K562 (cell line): Measurements from ENCODE around the gene RASD1. TPM values are rescaled to one million over a fixed set of nuclear protein-coding genes. Genes with fewer than 3 reads are reported as not detected.

Source experiments
- ATAC-seq: fragments of 200-7000 bp; cut with Tn5 transposase; 3 replicates; pipeline ENCODE4 v1.9.1; 2020; ENCODE audit warnings: moderate library complexity
- BruUV-seq: library from RNA; stranded (reverse); fragments of 400-500 nt; replicated peaks from 2 replicates; lab custom pipeline; 2021; lab: Mats Ljungman, UMichigan
- CTCF ChIA-PET: fragments of 300-600 bp; formaldehyde crosslinking; extraction: SDS; loops from one replicate; lab custom pipeline; 2021; ENCODE audit warnings: low intra/inter-chr PET ratio; lab: Yijun Ruan, JAX
- POLR2A ChIA-PET: fragments of 300-600, 350-650 bp; sonication (Branson Sonifier 250); formaldehyde crosslinking; extraction: SDS; loops from one replicate; lab custom pipeline; 2021; ENCODE audit warnings: antibody characterized with exemption, inconsistent platforms; lab: Yijun Ruan, JAX
- DNase-seq, 4 experiments: peaks; one replicate each; pipeline versions ENCODE4 v3.0.0 to v3.0.0-alpha.2; 2011 to 2018; ENCODE audit warnings: low spot score in 3 of 4, mixed read lengths in 3 of 4; ENCODE audit errors: extremely low read depth in 1 of 4
- FAIRE-seq: peaks from 2 replicates; lab custom pipeline; 2011; peaks lifted over from hg19 to GRCh38; lab: Jason Lieb, UNC
- H2AFZ ChIP-seq: 2 replicates; pipeline ENCODE4 v1.6.0; 2011; ENCODE audit warnings: low read depth, low read length, control low read depth, inconsistent platforms
- H3K27ac ChIP-seq: fragments of 200-600 bp; 3 replicates; pipeline ENCODE4 v1.8.0; 2011; ENCODE audit warnings: low read depth, mild to moderate bottlenecking, control low read depth, inconsistent platforms, low read length, moderate library complexity, mixed read lengths; ENCODE audit errors: extremely low read depth
- H3K27me3 ChIP-seq, 2 experiments: fragments of 300-600 bp in 1 of 2; 2 replicates in 1 of 2; 3 replicates in 1 of 2; pipeline versions ENCODE4 v1.6.0 to v1.8.0; 2011; ENCODE audit warnings: inconsistent platforms in 2 of 2, low read length in 2 of 2, mild to moderate bottlenecking in 1 of 2, mixed read lengths in 1 of 2, moderate library complexity in 1 of 2; ENCODE audit not compliant: control insufficient read depth in 2 of 2, insufficient read depth in 2 of 2
- H3K36me3 ChIP-seq: fragments of 300-600 bp; 3 replicates; pipeline ENCODE4 v1.8.0; 2011; ENCODE audit warnings: mild to moderate bottlenecking, low read length, inconsistent platforms; ENCODE audit not compliant: control insufficient read depth, insufficient read depth
- H3K4me1 ChIP-seq, 2 experiments: fragments of 200-600 bp in 1 of 2; replicated peaks in 1 of 2; 2 replicates in 1 of 2; 3 replicates in 1 of 2; pipeline versions ENCODE4 v1.5.1 to v1.8.0; 2011; ENCODE audit warnings: inconsistent platforms in 2 of 2, low read length in 2 of 2, mild to moderate bottlenecking in 1 of 2, mixed read lengths in 1 of 2, moderate library complexity in 1 of 2; ENCODE audit not compliant: control insufficient read depth in 2 of 2, insufficient read depth in 2 of 2
- H3K4me2 ChIP-seq: 2 replicates; pipeline ENCODE4 v1.6.1; 2011; ENCODE audit warnings: low read length, control low read depth, inconsistent platforms, mixed read lengths; ENCODE audit not compliant: insufficient read depth
- H3K4me3 ChIP-seq: fragments of 200-600 bp; sonication (generic), shearing (Covaris generic); 2 replicates; pipeline ENCODE4 v1.5.1; 2016; ENCODE audit warnings: control low read depth, inconsistent platforms
- H3K79me2 ChIP-seq: fragments of 200-600 bp; 3 replicates; pipeline ENCODE4 v1.8.0; 2011; ENCODE audit warnings: low read length, inconsistent platforms; ENCODE audit not compliant: control insufficient read depth, insufficient read depth
- H3K9ac ChIP-seq, 2 experiments: 2 replicates each; pipeline versions ENCODE4 v1.6.0 to v1.6.1; 2011; ENCODE audit warnings: low read depth in 2 of 2, low read length in 2 of 2, control low read depth in 1 of 2, inconsistent platforms in 1 of 2, mild to moderate bottlenecking in 1 of 2, mixed read lengths in 1 of 2; ENCODE audit not compliant: insufficient read depth in 1 of 2
- H3K9me1 ChIP-seq: one replicate; pipeline ENCODE4 v1.6.0; 2011; ENCODE audit warnings: inconsistent platforms, mild to moderate bottlenecking, low read length, moderate library complexity; ENCODE audit not compliant: control insufficient read depth, insufficient read depth
- H3K9me3 ChIP-seq: replicated peaks from 2 replicates; pipeline ENCODE4 v1.5.1; 2011; ENCODE audit warnings: low read depth, low read length, inconsistent platforms; ENCODE audit not compliant: control insufficient read depth, insufficient read depth
- H4K20me1 ChIP-seq: replicated peaks from 2 replicates; pipeline ENCODE4 v1.6.1; 2011; ENCODE audit warnings: low read length, inconsistent platforms, mixed read lengths; ENCODE audit not compliant: control insufficient read depth, insufficient read depth
- BCL6 ChIP-seq: fragments of 250-450 bp; sonication (Bioruptor Pico); IDR thresholded peaks from 2 replicates; pipeline ENCODE4 v1.4.0; 2020
- E2F3 ChIP-seq: fragments of 250-450 bp; sonication (Bioruptor Pico); IDR thresholded peaks from 2 replicates; pipeline ENCODE4 v1.4.0; 2020; ENCODE audit warnings: mild to moderate bottlenecking
- GTF2F1 ChIP-seq: IDR thresholded peaks from 2 replicates; pipeline ENCODE4 v1.6.1; 2011; ENCODE audit warnings: low read depth, low read length, improper control_type of control experiment
- LARP7 ChIP-seq: fragments of 450-650 bp; IDR thresholded peaks from 2 replicates; pipeline ENCODE4 v1.6.1; 2016
- LEF1 ChIP-seq: fragments of 450-650 bp; IDR thresholded peaks from 2 replicates; pipeline ENCODE4 v1.6.1; 2016; ENCODE audit warnings: mild to moderate bottlenecking
- MCM3 ChIP-seq: fragments of 450-650 bp; IDR thresholded peaks from 2 replicates; pipeline ENCODE4 v1.6.1; 2016
- MTA2 ChIP-seq: fragments of 450-650 bp; IDR thresholded peaks from 2 replicates; pipeline ENCODE4 v1.6.1; 2016; ENCODE audit warnings: low read depth
- PHF21A ChIP-seq: fragments of 450-650 bp; IDR thresholded peaks from 2 replicates; pipeline ENCODE4 v1.6.1; 2017; ENCODE audit warnings: low read depth, borderline replicate concordance
- POLR2A ChIP-seq: fragments of 450-650 bp; conservative IDR thresholded peaks from 2 replicates; pipeline ENCODE4 v1.6.1; 2016
- RBBP5 ChIP-seq: fragments of 200-600 bp; sonication (generic); IDR thresholded peaks from 2 replicates; pipeline ENCODE4 v1.6.1; 2012; ENCODE audit warnings: borderline replicate concordance, mild to moderate bottlenecking, low read length, control low read depth, inconsistent platforms; ENCODE audit not compliant: insufficient read depth, poor library complexity, severe bottlenecking
- SIN3A ChIP-seq, 2 experiments: fragments of 150-350 bp in 1 of 2; IDR thresholded peaks; 2 replicates each; pipeline ENCODE4 v1.6.1; 2011 to 2016; ENCODE audit warnings: borderline replicate concordance in 2 of 2, low read depth in 2 of 2, low read length in 2 of 2, mild to moderate bottlenecking in 2 of 2, moderate library complexity in 2 of 2; ENCODE audit not compliant: control insufficient read depth in 1 of 2
- TAF9B ChIP-seq: fragments of 450-650 bp; IDR thresholded peaks from 2 replicates; pipeline ENCODE4 v1.6.1; 2018; ENCODE audit warnings: mild to moderate bottlenecking; ENCODE audit not compliant: partially characterized antibody
- ZBTB8A ChIP-seq: fragments of 450-650 bp; IDR thresholded peaks from 2 replicates; pipeline ENCODE4 v1.6.1; 2018; ENCODE audit warnings: mild to moderate bottlenecking, moderate library complexity; ENCODE audit not compliant: partially characterized antibody
- ZNF316 ChIP-seq: fragments of 450-650 bp; IDR thresholded peaks from 2 replicates; pipeline ENCODE4 v1.6.1; 2016
- WGBS: fragments of 100-300 bp; shearing (Covaris generic); methylation state at CpG from one replicate; pipeline ENCODE4 v1.1.6; 2016; ENCODE audit warnings: low coverage, mixed read lengths; ENCODE audit not compliant: insufficient coverage; ENCODE audit errors: missing lambda C conversion rate; 5-methylcytosine and 5-hydroxymethylcytosine counted together
- in situ Hi-C: fragments of 300-500 bp; cut with MboI; formaldehyde crosslinking; loops from 4 replicates; pipeline ENCODE4 v1.15.0; 2018; ENCODE audit warnings: inconsistent platforms, mixed read lengths
- intact Hi-C: fragments of 100-400 bp; cut with micrococcal nuclease; formaldehyde crosslinking; loops from 2 replicates; pipeline ENCODE4 v1.14.2; 2022
- polyA plus RNA-seq, 8 experiments: library from polyadenylated mRNA; depleted of rRNA in 4 of 8; stranded (reverse) in 5 of 8; unstranded in 3 of 8; fragments of >200 nt; fragmentation: Nextera tagmentation in 2 of 8; fragmentation: Illumina TruSeq in 1 of 8; extraction: Ambion mirVana in 2 of 8; extraction: Trizol in 1 of 8; gene quantifications; 2 replicates each; pipeline versions ENCODE4 v1.2.1 to v1.2.3, GENCODE V29; 2011 to 2014; ENCODE audit warnings: inconsistent platforms in 1 of 8, missing spikeins in 1 of 8
- total RNA-seq, 7 experiments: library from RNA; depleted of rRNA in 6 of 7; stranded (reverse); fragments of >200 nt in 6 of 7; fragmentation: Illumina TruSeq in 2 of 7; extraction: Trizol in 2 of 7; gene quantifications; 2 replicates each; pipeline versions ENCODE4 v1.2.1 to v1.2.3, GENCODE V29; 2011 to 2021; ENCODE audit warnings: low replicate concordance in 1 of 7
- TF ChIP-seq, protein P1 (sequence below): fragments of 150-350 bp; IDR thresholded peaks from 2 replicates; pipeline ENCODE4 v1.6.1; 2014; ENCODE audit warnings: low read depth, mild to moderate bottlenecking, low read length, borderline replicate concordance
- TF ChIP-seq, protein P2 (sequence below), 2 experiments: fragments of 450-650 bp; conservative IDR thresholded peaks; 2 replicates each; pipeline ENCODE4 v1.6.1; 2017; ENCODE audit warnings: mild to moderate bottlenecking in 2 of 2, moderate library complexity in 2 of 2
- TF ChIP-seq, protein P3 (sequence below): fragments of 450-650 bp; formaldehyde crosslinking; conservative IDR thresholded peaks from 2 replicates; pipeline ENCODE4 v1.4.0; 2022; ENCODE audit warnings: mild to moderate bottlenecking, missing genetic modification characterization

The RASD1 gene
- total and polyA plus RNA-seq, 9 of the 15 experiments (the other 6 are each of a cell fraction or from before 2014, with no cell fraction given) = 0.11 TPM; not detected in 8

- intact Hi-C loops (no loop called here), in situ Hi-C loops (no loop called here)
- FAIRE-seq = peak; percentile 6
- BruUV-seq = no TSS peak
- ChIA-PET POLR2A (no interaction called here), CTCF (no interaction called here)
- no peaks in the 10 kb centered on the region for H3K36me3 ChIP-seq
- TF ChIP-seq BCL6 (CRISPR knock-in tag) (no peak), GTF2F1 (no peak), MCM3 (no peak), E2F3 (CRISPR knock-in tag) (no peak), MTA2 (no peak), LARP7 (no peak), TAF9B (no peak), RBBP5 (no peak), LEF1 (no peak), SIN3A (IDR thresholded peaks at IDR 0.05; ENCODE audit: borderline replicate concordance in 2 of 2, control insufficient read depth in 1 of 2, low read depth in 2 of 2, low read length in 2 of 2) (no peak), ZNF316 (no peak), ZBTB8A (no peak), PHF21A (no peak), POLR2A (no peak)
- TF ChIP-seq, protein P1, sequence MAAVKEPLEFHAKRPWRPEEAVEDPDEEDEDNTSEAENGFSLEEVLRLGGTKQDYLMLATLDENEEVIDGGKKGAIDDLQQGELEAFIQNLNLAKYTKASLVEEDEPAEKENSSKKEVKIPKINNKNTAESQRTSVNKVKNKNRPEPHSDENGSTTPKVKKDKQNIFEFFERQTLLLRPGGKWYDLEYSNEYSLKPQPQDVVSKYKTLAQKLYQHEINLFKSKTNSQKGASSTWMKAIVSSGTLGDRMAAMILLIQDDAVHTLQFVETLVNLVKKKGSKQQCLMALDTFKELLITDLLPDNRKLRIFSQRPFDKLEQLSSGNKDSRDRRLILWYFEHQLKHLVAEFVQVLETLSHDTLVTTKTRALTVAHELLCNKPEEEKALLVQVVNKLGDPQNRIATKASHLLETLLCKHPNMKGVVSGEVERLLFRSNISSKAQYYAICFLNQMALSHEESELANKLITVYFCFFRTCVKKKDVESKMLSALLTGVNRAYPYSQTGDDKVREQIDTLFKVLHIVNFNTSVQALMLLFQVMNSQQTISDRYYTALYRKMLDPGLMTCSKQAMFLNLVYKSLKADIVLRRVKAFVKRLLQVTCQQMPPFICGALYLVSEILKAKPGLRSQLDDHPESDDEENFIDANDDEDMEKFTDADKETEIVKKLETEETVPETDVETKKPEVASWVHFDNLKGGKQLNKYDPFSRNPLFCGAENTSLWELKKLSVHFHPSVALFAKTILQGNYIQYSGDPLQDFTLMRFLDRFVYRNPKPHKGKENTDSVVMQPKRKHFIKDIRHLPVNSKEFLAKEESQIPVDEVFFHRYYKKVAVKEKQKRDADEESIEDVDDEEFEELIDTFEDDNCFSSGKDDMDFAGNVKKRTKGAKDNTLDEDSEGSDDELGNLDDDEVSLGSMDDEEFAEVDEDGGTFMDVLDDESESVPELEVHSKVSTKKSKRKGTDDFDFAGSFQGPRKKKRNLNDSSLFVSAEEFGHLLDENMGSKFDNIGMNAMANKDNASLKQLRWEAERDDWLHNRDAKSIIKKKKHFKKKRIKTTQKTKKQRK = no peak
- TF ChIP-seq, protein P2, sequence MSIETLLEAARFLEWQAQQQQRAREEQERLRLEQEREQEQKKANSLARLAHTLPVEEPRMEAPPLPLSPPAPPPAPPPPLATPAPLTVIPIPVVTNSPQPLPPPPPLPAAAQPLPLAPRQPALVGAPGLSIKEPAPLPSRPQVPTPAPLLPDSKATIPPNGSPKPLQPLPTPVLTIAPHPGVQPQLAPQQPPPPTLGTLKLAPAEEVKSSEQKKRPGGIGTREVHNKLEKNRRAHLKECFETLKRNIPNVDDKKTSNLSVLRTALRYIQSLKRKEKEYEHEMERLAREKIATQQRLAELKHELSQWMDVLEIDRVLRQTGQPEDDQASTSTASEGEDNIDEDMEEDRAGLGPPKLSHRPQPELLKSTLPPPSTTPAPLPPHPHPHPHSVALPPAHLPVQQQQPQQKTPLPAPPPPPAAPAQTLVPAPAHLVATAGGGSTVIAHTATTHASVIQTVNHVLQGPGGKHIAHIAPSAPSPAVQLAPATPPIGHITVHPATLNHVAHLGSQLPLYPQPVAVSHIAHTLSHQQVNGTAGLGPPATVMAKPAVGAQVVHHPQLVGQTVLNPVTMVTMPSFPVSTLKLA (conservative IDR thresholded peaks at IDR 0.05) = no peak
- TF ChIP-seq, protein P3, sequence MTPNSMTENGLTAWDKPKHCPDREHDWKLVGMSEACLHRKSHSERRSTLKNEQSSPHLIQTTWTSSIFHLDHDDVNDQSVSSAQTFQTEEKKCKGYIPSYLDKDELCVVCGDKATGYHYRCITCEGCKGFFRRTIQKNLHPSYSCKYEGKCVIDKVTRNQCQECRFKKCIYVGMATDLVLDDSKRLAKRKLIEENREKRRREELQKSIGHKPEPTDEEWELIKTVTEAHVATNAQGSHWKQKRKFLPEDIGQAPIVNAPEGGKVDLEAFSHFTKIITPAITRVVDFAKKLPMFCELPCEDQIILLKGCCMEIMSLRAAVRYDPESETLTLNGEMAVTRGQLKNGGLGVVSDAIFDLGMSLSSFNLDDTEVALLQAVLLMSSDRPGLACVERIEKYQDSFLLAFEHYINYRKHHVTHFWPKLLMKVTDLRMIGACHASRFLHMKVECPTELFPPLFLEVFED = no peak
- peaks cover 0 to 6% of the 10 kb centered on the region in 2 experiments; a peak in 1 of 5 replicates for H3K4me1 ChIP-seq
- no peak overlapping the region for H2AFZ ChIP-seq
- no peak for ATAC-seq
- no peak overlapping the region for H3K9ac ChIP-seq
- 27% methylated on average over 4 of the region's 4 CpGs for WGBS
- no peaks in the 10 kb centered on the region for H3K79me2 ChIP-seq
- H3K9me3 ChIP-seq = peaks cover 3% of the 10 kb centered on the region; the same call in 1 of the 2 replicates
- no peak overlapping the region for H3K4me3 ChIP-seq
- no peak overlapping the region for H3K27ac ChIP-seq
- no peaks in the 10 kb centered on the region for H3K9me1 ChIP-seq
- peaks cover 14 to 32% of the 10 kb centered on the region in 2 experiments; a peak in 4 of 5 replicates for H3K27me3 ChIP-seq
- H4K20me1 ChIP-seq = no peaks in the 10 kb centered on the region
- no peak for DNase-seq
- no peak overlapping the region for H3K4me2 ChIP-seq
These were observed 36.2 kb downstream of the RASD1 start for GRCh38 chr17:17460038-17460437.
